ENCODE results near the gene SPG21.

Gene SPG21

GRCh38 chr15:64989416-64990167, at the start of gene SPG21:
Gene SPG21 (minus strand): TSS chr15:64989914. CDS start chr15:64983569, 6,345 bp downstream.
- TF ChIP-seq JUND (IDR thresholded peaks at IDR 0.05; ENCODE audit: low read depth): no peak
- peak; percentile 76 to 97 for DNase-seq (ENCODE audit: low read depth in 1 of 2, low spot score in 1 of 2)
- in situ Hi-C loops (cut with HindIII; ENCODE audit: low pct_unique_long_range_greater_than_20kb, low sequenced_read_pairs): no loop called here

GRCh38 chr15:65038836-65039235, 49.1 kb upstream of the SPG21 start:
- no peak for TF ChIP-seq JUND (IDR thresholded peaks at IDR 0.05; ENCODE audit: low read depth)
- no peak for DNase-seq (ENCODE audit: low read depth in 1 of 2, low spot score in 1 of 2)
- in situ Hi-C loops (cut with HindIII; ENCODE audit: low pct_unique_long_range_greater_than_20kb, low sequenced_read_pairs): no loop called here

GRCh38 chr15:65038428-65038827, 48.7 kb upstream of the SPG21 start:
- in situ Hi-C loops (cut with HindIII; ENCODE audit: low pct_unique_long_range_greater_than_20kb, low sequenced_read_pairs): no loop called here
- TF ChIP-seq JUND (IDR thresholded peaks at IDR 0.05; ENCODE audit: low read depth): no peak
- DNase-seq (ENCODE audit: low read depth in 1 of 2, low spot score in 1 of 2): no peak

GRCh38 chr15:65037309-65037708, 47.6 kb upstream of the SPG21 start:
- TF ChIP-seq JUND (IDR thresholded peaks at IDR 0.05; ENCODE audit: low read depth): no peak
- in situ Hi-C loops (cut with HindIII; ENCODE audit: low pct_unique_long_range_greater_than_20kb, low sequenced_read_pairs): no loop called here
- DNase-seq (ENCODE audit: low read depth in 1 of 2, low spot score in 1 of 2): no peak

- DNase-seq (ENCODE audit: low read depth in 1 of 2, low spot score in 1 of 2): no peak
- no peak for TF ChIP-seq JUND (IDR thresholded peaks at IDR 0.05; ENCODE audit: low read depth)
- in situ Hi-C loops (cut with HindIII; ENCODE audit: low pct_unique_long_range_greater_than_20kb, low sequenced_read_pairs): no loop called here
Measured at GRCh38 chr15:65034719-65035118, 45.0 kb upstream of the SPG21 start.

- no peak for TF ChIP-seq JUND (IDR thresholded peaks at IDR 0.05; ENCODE audit: low read depth)
- DNase-seq (ENCODE audit: low read depth in 1 of 2, low spot score in 1 of 2): peak in 1 of 2 experiments; percentile 41
- in situ Hi-C loops (cut with HindIII; ENCODE audit: low pct_unique_long_range_greater_than_20kb, low sequenced_read_pairs): no loop called here
Measured at GRCh38 chr15:65033659-65034269, 44.0 kb upstream of the SPG21 start.

GRCh38 chr15:65032801-65033537, 43.3 kb upstream of the SPG21 start:
- DNase-seq (ENCODE audit: low read depth in 1 of 2, low spot score in 1 of 2): peak; percentile 30 to 85
- in situ Hi-C loops (cut with HindIII; ENCODE audit: low pct_unique_long_range_greater_than_20kb, low sequenced_read_pairs): no loop called here
- TF ChIP-seq JUND (IDR thresholded peaks at IDR 0.05; ENCODE audit: low read depth): no peak

GRCh38 chr15:65029736-65030208, 40.1 kb upstream of the SPG21 start:
- DNase-seq (ENCODE audit: low read depth in 1 of 2, low spot score in 1 of 2): no peak
- no peak for TF ChIP-seq JUND (IDR thresholded peaks at IDR 0.05; ENCODE audit: low read depth)
- in situ Hi-C loops (cut with HindIII; ENCODE audit: low pct_unique_long_range_greater_than_20kb, low sequenced_read_pairs): no loop called here

GRCh38 chr15:65028921-65029735, 39.4 kb upstream of the SPG21 start, which contains the start of gene MTFMT:
Gene MTFMT (minus strand): TSS chr15:65029639. CDS start chr15:65029613, 26 bp downstream.
- no peak for TF ChIP-seq JUND (IDR thresholded peaks at IDR 0.05; ENCODE audit: low read depth)
- peak; percentile 82 to 94 for DNase-seq (ENCODE audit: low read depth in 1 of 2, low spot score in 1 of 2)
- in situ Hi-C loops (cut with HindIII; ENCODE audit: low pct_unique_long_range_greater_than_20kb, low sequenced_read_pairs): no loop called here

- in situ Hi-C loops (cut with HindIII; ENCODE audit: low pct_unique_long_range_greater_than_20kb, low sequenced_read_pairs): no loop called here
- TF ChIP-seq JUND (IDR thresholded peaks at IDR 0.05; ENCODE audit: low read depth): no peak
- no peak for DNase-seq (ENCODE audit: low read depth in 1 of 2, low spot score in 1 of 2)
Measured at GRCh38 chr15:65028338-65028737, 38.6 kb upstream of the SPG21 start.

GRCh38 chr15:65027593-65027992, 37.9 kb upstream of the SPG21 start:
- in situ Hi-C loops (cut with HindIII; ENCODE audit: low pct_unique_long_range_greater_than_20kb, low sequenced_read_pairs): no loop called here
- no peak for TF ChIP-seq JUND (IDR thresholded peaks at IDR 0.05; ENCODE audit: low read depth)
- DNase-seq (ENCODE audit: low read depth in 1 of 2, low spot score in 1 of 2): no peak

- TF ChIP-seq JUND (IDR thresholded peaks at IDR 0.05; ENCODE audit: low read depth): no peak
- in situ Hi-C loops (cut with HindIII; ENCODE audit: low pct_unique_long_range_greater_than_20kb, low sequenced_read_pairs): no loop called here
- DNase-seq (ENCODE audit: low read depth in 1 of 2, low spot score in 1 of 2): no peak
Measured at GRCh38 chr15:65026756-65027155, 37.0 kb upstream of the SPG21 start.
